Adrenal gland (tissue), 5 donors: ENCODE measurements around the gene ZNF467.

Experiments used
- POLR2A ChIP-seq, 2 donors: fragments of 450-650 bp; IDR thresholded peaks; one replicate each; pipeline ENCODE4 v1.6.1; 2017; ENCODE audit warnings: antibody characterized with exemption in 2 of 2, mild to moderate bottlenecking in 2 of 2, moderate library complexity in 1 of 2
- TF ChIP-seq, protein P1 (sequence below), 6 experiments: fragments of 450-650 bp in 4 of 6; fragments of 200-600 bp in 2 of 6; sonication (generic) in 1 of 6; IDR thresholded peaks; 1 replicate in 5 of 6; 2 replicates in 1 of 6; pipeline versions ENCODE4 v1.5.1 to v1.8.0; 2016 to 2021; ENCODE audit warnings: antibody characterized with exemption in 6 of 6, mild to moderate bottlenecking in 2 of 6, moderate library complexity in 1 of 6
- donor health status: DM: no; HTN: no; CAD: no.

DNA sequence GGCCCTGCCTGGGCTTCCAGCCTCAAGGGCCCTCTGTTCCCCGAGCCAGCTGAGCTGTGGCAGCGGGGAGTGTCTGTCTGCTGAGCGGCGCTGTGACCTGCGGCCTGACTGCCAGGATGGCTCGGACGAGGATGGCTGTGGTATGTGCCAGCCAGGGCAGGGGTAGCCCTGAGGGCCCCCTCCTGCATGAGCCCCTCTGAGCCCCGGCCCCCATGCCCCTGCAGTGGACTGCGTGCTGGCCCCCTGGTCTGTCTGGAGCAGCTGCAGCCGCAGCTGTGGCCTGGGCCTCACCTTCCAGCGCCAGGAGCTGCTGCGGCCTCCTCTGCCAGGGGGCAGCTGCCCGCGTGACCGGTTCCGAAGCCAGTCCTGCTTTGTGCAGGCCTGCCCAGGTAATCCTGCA is 28.4 kb upstream of the ZNF467 start:
- no peak for TF ChIP-seq POLR2A (IDR thresholded peaks at IDR 0.05)
- TF ChIP-seq, protein P1, sequence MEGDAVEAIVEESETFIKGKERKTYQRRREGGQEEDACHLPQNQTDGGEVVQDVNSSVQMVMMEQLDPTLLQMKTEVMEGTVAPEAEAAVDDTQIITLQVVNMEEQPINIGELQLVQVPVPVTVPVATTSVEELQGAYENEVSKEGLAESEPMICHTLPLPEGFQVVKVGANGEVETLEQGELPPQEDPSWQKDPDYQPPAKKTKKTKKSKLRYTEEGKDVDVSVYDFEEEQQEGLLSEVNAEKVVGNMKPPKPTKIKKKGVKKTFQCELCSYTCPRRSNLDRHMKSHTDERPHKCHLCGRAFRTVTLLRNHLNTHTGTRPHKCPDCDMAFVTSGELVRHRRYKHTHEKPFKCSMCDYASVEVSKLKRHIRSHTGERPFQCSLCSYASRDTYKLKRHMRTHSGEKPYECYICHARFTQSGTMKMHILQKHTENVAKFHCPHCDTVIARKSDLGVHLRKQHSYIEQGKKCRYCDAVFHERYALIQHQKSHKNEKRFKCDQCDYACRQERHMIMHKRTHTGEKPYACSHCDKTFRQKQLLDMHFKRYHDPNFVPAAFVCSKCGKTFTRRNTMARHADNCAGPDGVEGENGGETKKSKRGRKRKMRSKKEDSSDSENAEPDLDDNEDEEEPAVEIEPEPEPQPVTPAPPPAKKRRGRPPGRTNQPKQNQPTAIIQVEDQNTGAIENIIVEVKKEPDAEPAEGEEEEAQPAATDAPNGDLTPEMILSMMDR (IDR thresholded peaks at IDR 0.05), result no peak
